KMS-11 (cell line): ENCODE results near the gene IFI27.

Source experiments
- H2AFZ ChIP-seq: fragments of 200-600 bp; sonication (generic); 2 replicates; pipeline ENCODE4 v1.6.1; 2016; ENCODE audit warnings: antibody characterized with exemption, mixed run types, low read depth
- H3K27ac ChIP-seq: fragments of 200-600 bp; sonication (generic); 2 replicates; pipeline ENCODE4 v1.6.1; 2016; ENCODE audit warnings: mild to moderate bottlenecking, mixed run types
- H3K27me3 ChIP-seq: fragments of 200-600 bp; sonication (generic); 2 replicates; pipeline ENCODE4 v1.6.1; 2017; ENCODE audit warnings: mild to moderate bottlenecking, low read depth, mixed run types, moderate library complexity; ENCODE audit not compliant: insufficient read depth
- H3K36me3 ChIP-seq: fragments of 200-600 bp; sonication (generic); 2 replicates; pipeline ENCODE4 v1.6.1; 2017; ENCODE audit warnings: mild to moderate bottlenecking, mixed run types; ENCODE audit not compliant: insufficient read depth
- H3K4me1 ChIP-seq: fragments of 200-600 bp; sonication (generic); 2 replicates; pipeline ENCODE4 v1.6.1; 2016; ENCODE audit warnings: mild to moderate bottlenecking, low read depth, mixed run types; ENCODE audit not compliant: poor library complexity, severe bottlenecking
- H3K4me2 ChIP-seq: fragments of 200-600 bp; sonication (generic); 2 replicates; pipeline ENCODE4 v1.7.0; 2016; ENCODE audit warnings: mild to moderate bottlenecking, mixed run types
- H3K4me3 ChIP-seq: fragments of 200-600 bp; sonication (generic); IDR thresholded peaks from 2 replicates; pipeline ENCODE4 v1.6.1; 2017; ENCODE audit warnings: low read depth, low read length, mixed read lengths; ENCODE audit not compliant: insufficient read depth
- H3K79me2 ChIP-seq: fragments of 200-600 bp; sonication (generic); 2 replicates; pipeline ENCODE4 v1.6.1; 2016; ENCODE audit warnings: low read depth, mixed run types; ENCODE audit not compliant: insufficient read depth
- H3K9ac ChIP-seq: fragments of 200-600 bp; sonication (generic); 2 replicates; pipeline ENCODE4 v1.6.1; 2016; ENCODE audit warnings: mild to moderate bottlenecking, mixed run types
- H4K20me1 ChIP-seq: fragments of 200-600 bp; sonication (generic); 2 replicates; pipeline ENCODE4 v1.6.1; 2016; ENCODE audit warnings: mild to moderate bottlenecking, mixed run types; ENCODE audit not compliant: insufficient read depth
- CTCF ChIP-seq: fragments of 200-600 bp; sonication (generic); conservative IDR thresholded peaks from 2 replicates; pipeline ENCODE4 v1.6.1; 2017; ENCODE audit warnings: low read depth, mild to moderate bottlenecking, antibody characterized with exemption, low read length, moderate library complexity, mixed read lengths

IFI27 gene

GRCh38 chr14:94135476-94135875, 24.9 kb downstream of the IFI27 start:
- Histone ChIP-seq H3K4me3 (no peak overlapping the region), H3K79me2 (no peaks in the 10 kb centered on the region), H4K20me1 (no peaks in the 10 kb centered on the region), H3K27ac (no peak overlapping the region), H2AFZ (no peak overlapping the region), H3K4me2 (no peak overlapping the region), H3K36me3 (no peaks in the 10 kb centered on the region), H3K27me3 (no peaks in the 10 kb centered on the region), H3K4me1 (peaks cover 6% of the 10 kb centered on the region), H3K9ac (no peak overlapping the region)
- no peak for TF ChIP-seq CTCF

DNA sequence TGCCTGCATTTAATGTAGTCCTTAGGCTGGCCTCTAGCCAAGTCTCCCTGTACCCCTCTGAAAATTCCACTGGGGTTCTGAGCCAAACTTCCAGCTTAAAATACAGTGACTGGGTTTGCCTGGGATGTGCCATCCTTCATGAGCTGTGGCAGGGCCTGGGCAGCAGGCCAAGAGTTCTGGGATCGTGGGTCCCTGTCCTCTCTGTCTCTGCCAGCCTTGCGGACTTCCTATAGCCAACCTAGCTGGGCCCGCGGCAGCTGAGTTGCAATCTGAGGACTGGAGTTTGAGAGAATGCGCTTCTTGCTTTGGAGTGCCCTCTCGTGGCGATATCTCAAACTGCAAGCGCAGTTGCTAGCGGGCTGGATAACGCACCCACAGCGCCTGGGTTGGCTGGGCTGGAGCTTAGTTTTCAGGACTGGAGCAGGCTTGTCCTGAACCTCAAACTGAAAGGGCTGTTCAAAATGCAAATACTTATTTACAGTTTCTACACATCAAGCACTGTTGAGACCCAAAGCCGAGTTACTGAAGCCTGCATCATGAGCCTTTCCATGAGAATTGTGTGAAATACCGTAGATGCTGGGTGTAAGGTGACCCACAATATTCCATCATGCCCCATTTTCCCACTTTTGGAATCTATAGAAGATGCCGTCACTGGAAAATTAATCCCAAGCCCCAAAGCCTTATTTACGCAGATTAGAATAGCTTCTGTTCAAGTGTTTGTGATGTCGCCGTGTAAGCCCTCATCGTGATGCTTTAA, 26.2 kb downstream of the IFI27 start:
- no peaks in the 10 kb centered on the region for H3K79me2 ChIP-seq
- peak; percentile 90 for TF ChIP-seq CTCF
- peak overlapping the region; percentile 3; the same call in 1 of the 2 replicates for H3K4me2 ChIP-seq
- H3K9ac ChIP-seq, result no peak overlapping the region
- no peaks in the 10 kb centered on the region for H3K27me3 ChIP-seq
- no peaks in the 10 kb centered on the region for H4K20me1 ChIP-seq
- H3K4me1 ChIP-seq, result peaks cover 5% of the 10 kb centered on the region
- no peak overlapping the region for H3K4me3 ChIP-seq
- no peaks in the 10 kb centered on the region for H3K36me3 ChIP-seq
- H3K27ac ChIP-seq, result no peak overlapping the region
- H2AFZ ChIP-seq, result peak overlapping the region; percentile 42; the same call in 1 of the 2 replicates

GRCh38 chr14:94138251-94138650, 27.7 kb downstream of the IFI27 start:
- H3K27me3 ChIP-seq, result no peaks in the 10 kb centered on the region
- no peak for TF ChIP-seq CTCF
- H3K27ac ChIP-seq, result no peak overlapping the region
- H3K9ac ChIP-seq, result no peak overlapping the region
- H3K36me3 ChIP-seq, result no peaks in the 10 kb centered on the region
- H3K79me2 ChIP-seq, result no peaks in the 10 kb centered on the region
- H3K4me3 ChIP-seq, result no peak overlapping the region
- peaks cover 5% of the 10 kb centered on the region for H3K4me1 ChIP-seq
- no peak overlapping the region for H3K4me2 ChIP-seq
- H2AFZ ChIP-seq, result no peak overlapping the region
- no peaks in the 10 kb centered on the region for H4K20me1 ChIP-seq

DNA sequence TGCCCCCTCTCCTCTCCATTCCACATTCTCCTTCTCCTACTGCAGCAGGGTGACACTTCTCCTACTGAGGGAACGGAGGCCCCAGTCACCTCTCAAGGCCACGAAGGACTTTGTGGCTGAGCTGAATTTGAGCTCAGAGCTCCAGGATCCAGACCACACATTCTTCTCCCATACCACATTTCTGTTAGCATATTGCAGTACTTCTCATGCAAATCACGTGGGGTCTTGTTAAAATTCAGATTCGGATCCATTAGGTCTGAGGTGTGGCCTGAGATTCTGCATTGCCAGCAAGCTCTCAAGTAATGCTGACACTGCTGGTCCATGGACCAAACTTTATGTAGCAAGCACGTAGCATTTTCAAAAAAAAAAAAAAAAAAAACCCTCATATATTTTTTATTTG, 28.5 kb downstream of the IFI27 start:
- H3K27me3 ChIP-seq, result no peaks in the 10 kb centered on the region
- H3K4me3 ChIP-seq, result no peak overlapping the region
- H3K79me2 ChIP-seq, result no peaks in the 10 kb centered on the region
- no peak overlapping the region for H3K4me2 ChIP-seq
- peaks cover 5% of the 10 kb centered on the region for H3K4me1 ChIP-seq
- no peak overlapping the region for H3K9ac ChIP-seq
- no peak for TF ChIP-seq CTCF
- H3K36me3 ChIP-seq, result no peaks in the 10 kb centered on the region
- H4K20me1 ChIP-seq, result no peaks in the 10 kb centered on the region
- no peak overlapping the region for H3K27ac ChIP-seq
- no peak overlapping the region for H2AFZ ChIP-seq
